Smooth muscle cell (in vitro differentiated cells): Measurements from ENCODE around the gene MEF2C. TPM values are rescaled to one million over a fixed set of nuclear protein-coding genes. Genes with fewer than 3 reads are reported as not detected.
A peak's percentile ranks its signal among the peaks of the same experiment; 100 is the strongest.

Experiments used
- DNase-seq: peaks from one replicate; lab custom pipeline; 2025; ENCODE audit not compliant: unreplicated experiment; lab: John Stamatoyannopoulos, UW
- H2AFZ ChIP-seq: fragments of 200-600 bp; sonication (generic); 2 replicates; pipeline ENCODE4 v1.6.0; 2016; ENCODE audit warnings: antibody characterized with exemption, low read depth, mild to moderate bottlenecking
- H3F3A ChIP-seq: fragments of 200-600 bp; sonication (generic); 2 replicates; pipeline ENCODE4 v1.6.0; 2017; ENCODE audit warnings: antibody characterized with exemption, low read depth
- H3K27ac ChIP-seq: fragments of 200-600 bp; sonication (generic); 2 replicates; pipeline ENCODE4 v1.5.1; 2016; ENCODE audit warnings: low read depth, mild to moderate bottlenecking
- H3K27me3 ChIP-seq: fragments of 200-600 bp; sonication (generic); 2 replicates; pipeline ENCODE4 v1.6.1; 2016; ENCODE audit warnings: low read depth, mild to moderate bottlenecking
- H3K36me3 ChIP-seq: fragments of 200-600 bp; sonication (generic); 2 replicates; pipeline ENCODE4 v1.5.1; 2016; ENCODE audit warnings: low read depth
- H3K4me1 ChIP-seq: fragments of 200-600 bp; sonication (generic); 2 replicates; pipeline ENCODE4 v1.5.1; 2016; ENCODE audit warnings: low read depth
- H3K4me2 ChIP-seq: fragments of 200-600 bp; sonication (generic); 2 replicates; pipeline ENCODE4 v1.6.0; 2016; ENCODE audit warnings: mild to moderate bottlenecking
- H3K4me3 ChIP-seq: fragments of 200-600 bp; sonication (generic); 2 replicates; pipeline ENCODE4 v1.5.1; 2016; ENCODE audit warnings: mild to moderate bottlenecking
- H3K79me2 ChIP-seq: fragments of 200-600 bp; sonication (generic); 2 replicates; pipeline ENCODE4 v1.6.0; 2016; ENCODE audit warnings: low read depth, mild to moderate bottlenecking
- H3K9ac ChIP-seq: fragments of 200-600 bp; sonication (generic); 2 replicates; pipeline ENCODE4 v1.6.0; 2016; ENCODE audit warnings: low read depth
- H3K9me3 ChIP-seq: fragments of 200-600 bp; sonication (generic); replicated peaks from 2 replicates; pipeline ENCODE4 v1.5.1; 2016; ENCODE audit warnings: low read depth
- H4K20me1 ChIP-seq: fragments of 200-600 bp; sonication (generic); 2 replicates; pipeline ENCODE4 v1.6.0; 2016; ENCODE audit warnings: low read depth
- CTCF ChIP-seq: fragments of 200-600 bp; sonication (generic); IDR thresholded peaks from 2 replicates; pipeline ENCODE4 v1.5.1; 2017; ENCODE audit warnings: borderline replicate concordance, mild to moderate bottlenecking, antibody characterized with exemption; ENCODE audit not compliant: insufficient read depth, poor library complexity, severe bottlenecking
- WGBS: methylation state at CpG from one replicate; pipeline ENCODE4 v1.1.7; 2016; ENCODE audit warnings: low lambda C conversion rate; 5-methylcytosine and 5-hydroxymethylcytosine counted together
- polyA plus RNA-seq: library from polyadenylated mRNA; unstranded; fragments of >200 nt; fragmentation: Nextera tagmentation; extraction: Ambion mirVana; gene quantifications from 2 replicates; pipeline ENCODE4 v1.2.1, GENCODE V29; 2016
- total RNA-seq: library from RNA; depleted of rRNA; stranded (reverse); fragments of >200 nt; gene quantifications from 2 replicates; pipeline ENCODE4 v1.2.3, GENCODE V29; 2014

Gene MEF2C
- total and polyA plus RNA-seq, 2 experiments from 2014 or later, result 11.4 to 14.0 TPM

- H3K27ac ChIP-seq, result no peak overlapping the region
- no peak for TF ChIP-seq CTCF
Observed at GRCh38 chr5:88829775-88830174, 53.2 kb downstream of the MEF2C start.

GRCh38 chr5:88829054-88829453 is 53.9 kb downstream of the MEF2C start:
- H3K79me2 ChIP-seq, result no peaks in the 10 kb centered on the region
- DNase-seq, result no peak
- no peaks in the 10 kb centered on the region for H3F3A ChIP-seq
- H3K9ac ChIP-seq, result no peak overlapping the region
- peaks cover 14% of the 10 kb centered on the region for H3K4me1 ChIP-seq
- no peaks in the 10 kb centered on the region for H4K20me1 ChIP-seq
- no peaks in the 10 kb centered on the region for H3K36me3 ChIP-seq
- H2AFZ ChIP-seq, result no peak overlapping the region
- H3K27ac ChIP-seq, result no peak overlapping the region
- H3K4me3 ChIP-seq, result no peak overlapping the region
- 96% methylated on average over 3 of the region's 3 CpGs for WGBS
- H3K9me3 ChIP-seq, result no peaks in the 10 kb centered on the region
- TF ChIP-seq CTCF, result no peak
- no peaks in the 10 kb centered on the region for H3K27me3 ChIP-seq
- no peak overlapping the region for H3K4me2 ChIP-seq

More at GRCh38 chr5:88829775-88830174, 53.2 kb downstream of the MEF2C start:
- WGBS, result 94% methylated on average over 3 of the region's 3 CpGs
- Histone ChIP-seq H3K79me2 (no peaks in the 10 kb centered on the region), H3K36me3 (no peaks in the 10 kb centered on the region), H3K4me3 (no peak overlapping the region), H2AFZ (no peak overlapping the region), H3K9ac (no peak overlapping the region), H3K4me2 (no peak overlapping the region), H3K27me3 (no peaks in the 10 kb centered on the region), H4K20me1 (no peaks in the 10 kb centered on the region), H3K4me1 (peaks cover 11% of the 10 kb centered on the region), H3F3A (no peaks in the 10 kb centered on the region), H3K9me3 (no peaks in the 10 kb centered on the region)
- no peak for DNase-seq

- H3K4me1 ChIP-seq, result peaks cover 9% of the 10 kb centered on the region
- H3K27me3 ChIP-seq, result no peaks in the 10 kb centered on the region
- peak overlapping the region; percentile 37 for H3K27ac ChIP-seq
- 93% methylated on average over 1 of the region's 1 CpG for WGBS
- H3K36me3 ChIP-seq, result no peaks in the 10 kb centered on the region
- H4K20me1 ChIP-seq, result no peaks in the 10 kb centered on the region
- H3K4me3 ChIP-seq, result no peak overlapping the region
- H3F3A ChIP-seq, result no peaks in the 10 kb centered on the region
- no peak overlapping the region for H3K9ac ChIP-seq
- no peak overlapping the region for H2AFZ ChIP-seq
- DNase-seq, result no peak
- no peaks in the 10 kb centered on the region for H3K79me2 ChIP-seq
- no peaks in the 10 kb centered on the region for H3K9me3 ChIP-seq
- TF ChIP-seq CTCF, result no peak
- peak overlapping the region; percentile 17 for H3K4me2 ChIP-seq
Observed at GRCh38 chr5:88827997-88828396, 55.0 kb downstream of the MEF2C start.
